HG03432 (cell line): ENCODE data around the gene GDF2.

ENCODE experiments used
- ATAC-seq: cut with Tn5 transposase; IDR thresholded peaks from one replicate; pipeline ENCODE4 v1.9.1; 2021; ENCODE audit warnings: mild to moderate bottlenecking, moderate library complexity; ENCODE audit not compliant: unreplicated experiment

GDF2 gene

DNA sequence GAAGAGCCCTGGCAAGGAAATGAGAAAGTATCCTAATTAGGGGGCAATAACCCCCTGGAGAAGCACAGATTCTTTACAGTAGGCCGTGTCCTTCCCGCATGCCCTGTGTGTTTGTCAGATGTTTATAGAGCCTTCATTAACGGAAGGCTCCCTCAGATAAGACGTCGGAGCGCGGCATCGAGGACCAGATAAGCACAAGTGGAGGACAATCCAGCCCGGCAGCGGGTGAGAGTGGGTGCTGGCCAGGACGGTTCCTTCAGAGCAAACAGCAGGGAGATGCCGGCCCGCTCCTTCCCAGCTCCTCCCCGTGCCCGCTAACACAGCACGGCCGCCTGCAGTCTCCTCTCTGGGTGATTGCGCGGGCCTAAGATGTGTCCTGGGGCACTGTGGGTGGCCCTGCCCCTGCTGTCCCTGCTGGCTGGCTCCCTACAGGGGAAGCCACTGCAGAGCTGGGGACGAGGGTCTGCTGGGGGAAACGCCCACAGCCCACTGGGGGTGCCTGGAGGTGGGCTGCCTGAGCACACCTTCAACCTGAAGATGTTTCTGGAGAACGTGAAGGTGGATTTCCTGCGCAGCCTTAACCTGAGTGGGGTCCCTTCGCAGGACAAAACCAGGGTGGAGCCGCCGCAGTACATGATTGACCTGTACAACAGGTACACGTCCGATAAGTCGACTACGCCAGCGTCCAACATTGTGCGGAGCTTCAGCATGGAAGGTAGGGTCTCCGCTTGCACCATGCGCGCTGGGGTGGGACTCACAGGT, at the start of gene GDF2:
TSS of gene GDF2 (plus strand) at position 155 of the 762 bp plus-strand sequence. CDS start at position 370, 215 bp downstream.
- no peak for ATAC-seq

DNA sequence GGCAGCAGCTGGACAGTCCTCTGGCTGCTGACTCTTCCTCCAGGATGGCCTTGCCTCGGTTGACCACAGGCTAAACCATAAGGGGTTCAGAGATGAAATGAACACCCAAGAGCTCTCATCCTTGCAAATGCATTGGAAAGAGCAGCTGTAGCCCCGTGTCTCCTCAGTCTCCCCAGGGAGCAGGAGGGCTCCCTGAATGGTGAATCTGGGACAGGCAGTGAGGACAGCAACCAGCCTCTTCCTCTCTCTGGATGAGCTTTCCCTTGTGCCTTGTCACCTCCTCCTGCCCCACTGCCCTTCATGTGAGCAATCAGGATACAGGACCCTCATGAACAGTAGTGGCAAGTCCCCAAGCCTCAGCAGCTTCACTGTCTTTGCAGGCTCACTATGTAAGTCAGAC, 46.2 kb upstream of the GDF2 start:
- ATAC-seq: no peak

DNA sequence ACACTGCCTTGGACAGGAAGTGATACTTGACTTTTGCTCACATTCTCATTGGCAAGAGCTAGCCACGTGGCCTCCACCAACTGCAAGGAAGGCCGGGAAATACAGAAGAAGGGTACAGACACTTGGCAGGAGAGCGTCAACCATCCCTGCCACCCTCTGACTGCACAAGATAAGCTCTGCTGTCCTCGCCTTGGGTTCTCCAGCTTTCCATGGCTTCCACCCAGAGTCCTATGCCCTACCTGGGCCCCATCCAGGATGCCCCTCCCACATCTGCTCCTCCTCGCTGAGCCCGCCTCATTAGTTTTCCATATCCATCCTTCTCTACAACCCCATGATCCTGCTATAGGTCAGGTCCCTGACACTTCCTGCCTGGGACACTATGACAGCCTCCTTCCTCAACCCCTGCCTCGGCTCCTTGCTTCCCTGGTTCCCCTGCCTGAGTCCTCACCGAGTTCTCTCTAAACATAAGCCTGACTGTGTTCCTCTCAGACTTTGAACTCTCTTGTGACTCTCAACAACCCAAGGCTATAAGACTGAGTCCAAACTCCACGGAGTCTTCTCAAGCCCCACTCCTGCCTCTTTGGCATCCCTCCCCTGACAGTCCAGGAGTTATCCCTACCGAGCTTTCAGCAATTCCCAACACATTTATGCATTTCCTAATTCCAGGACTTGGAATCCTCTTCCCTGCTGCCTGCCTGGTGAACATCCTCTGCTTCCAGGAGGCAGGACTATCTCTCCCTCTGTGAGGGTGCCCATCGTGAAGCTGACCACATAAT, 45.5 kb upstream of the GDF2 start:
- no peak for ATAC-seq

DNA sequence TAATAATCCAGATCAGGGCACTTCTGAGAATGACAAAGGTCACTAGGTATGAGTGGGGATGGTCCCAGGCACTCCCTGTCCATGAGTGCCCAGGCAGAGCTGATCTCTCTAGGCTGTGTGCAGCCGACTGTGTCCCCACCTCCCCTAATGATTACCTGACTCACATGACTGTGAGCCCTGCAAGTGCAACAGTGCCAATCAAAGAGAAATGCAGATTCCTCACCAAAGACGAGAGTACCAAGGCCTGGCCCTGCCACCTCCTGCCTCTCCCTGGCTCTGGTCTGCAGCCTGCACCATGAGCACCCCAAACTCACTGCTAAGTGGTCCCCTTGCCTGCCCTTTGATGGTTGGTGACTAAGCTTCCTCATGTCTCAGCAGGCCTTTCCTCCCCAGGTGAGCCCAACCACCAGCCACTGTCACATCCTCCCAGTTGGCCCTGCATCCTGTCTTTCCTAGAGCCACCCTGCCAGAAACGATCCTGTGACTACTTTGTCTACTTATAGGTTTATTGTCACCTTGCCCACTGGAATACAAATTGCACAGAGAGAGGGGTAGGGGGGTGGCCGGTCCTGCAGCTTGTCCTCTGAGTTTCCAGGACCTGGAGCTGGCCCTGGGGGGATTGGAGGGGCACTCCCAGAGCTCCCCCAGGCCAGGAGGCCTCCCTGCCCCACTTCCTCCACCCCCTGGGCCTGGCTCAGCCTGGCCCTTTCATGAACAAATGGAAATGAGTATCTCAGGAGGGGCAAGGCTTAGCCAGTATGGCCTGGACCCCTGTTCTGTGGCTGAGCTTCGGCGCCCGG, 44.7 kb upstream of the GDF2 start:
- no peak for ATAC-seq

DNA sequence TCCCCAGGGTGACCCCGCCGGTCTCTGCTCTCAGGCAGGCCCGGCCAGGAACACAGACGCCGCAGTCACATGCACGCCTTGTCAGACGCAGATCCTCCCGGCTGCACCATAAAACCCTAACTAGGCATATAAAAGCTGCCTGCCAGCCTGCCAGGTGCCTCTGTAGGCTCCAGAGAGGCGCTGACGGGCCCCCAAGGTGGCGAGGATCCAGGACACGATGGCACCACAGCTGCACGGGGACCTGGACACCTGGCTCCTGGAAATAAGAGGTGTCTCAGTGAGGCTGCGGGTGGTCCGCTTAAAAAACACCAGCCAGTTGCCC, 44.1 kb upstream of the GDF2 start:
- no peak for ATAC-seq

- ATAC-seq: no peak
Measured at GRCh38 chr10:47278720-47279119, 43.5 kb upstream of the GDF2 start.

GRCh38 chr10:47279276-47279675, 43.0 kb upstream of the GDF2 start:
- ATAC-seq: no peak

DNA sequence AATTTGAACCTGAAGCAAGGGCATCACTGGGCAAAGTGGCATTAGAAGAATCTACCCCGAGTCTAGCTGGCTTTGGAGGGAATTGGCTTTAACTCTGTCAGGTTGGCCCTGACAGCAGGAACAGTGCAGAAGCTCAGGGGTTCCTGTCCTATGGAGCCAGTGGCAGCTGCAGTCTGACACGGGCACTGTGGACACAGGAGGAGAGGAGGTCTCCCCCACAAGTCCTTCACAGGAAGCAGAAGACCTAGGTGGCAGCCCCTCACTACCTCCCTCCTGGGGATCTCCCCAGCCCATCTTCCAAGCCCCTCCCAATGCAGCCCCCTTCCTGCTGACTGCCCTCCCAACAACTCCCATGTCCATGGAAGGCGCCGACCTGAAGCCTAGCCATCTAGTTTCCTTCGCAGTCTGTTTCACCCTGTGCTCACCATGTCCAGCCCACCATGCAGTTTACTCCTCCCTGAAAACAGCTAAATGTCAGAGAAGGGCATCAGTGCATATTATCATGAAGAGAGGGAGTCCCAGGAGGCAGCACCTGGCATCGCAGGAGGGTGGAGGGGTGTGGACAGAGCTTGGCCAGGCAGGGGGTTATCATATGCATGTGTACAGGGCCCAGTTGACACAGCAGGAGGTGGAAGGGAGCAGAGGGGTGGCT, 40.1 kb upstream of the GDF2 start:
- no peak for ATAC-seq

GRCh38 chr10:47282657-47283018, 39.6 kb upstream of the GDF2 start:
- no peak for ATAC-seq

GRCh38 chr10:47283101-47283630, 39.1 kb upstream of the GDF2 start:
- no peak for ATAC-seq

- no peak for ATAC-seq
Measured at GRCh38 chr10:47283848-47284247, 38.4 kb upstream of the GDF2 start.

GRCh38 chr10:47285381-47286115, 36.7 kb upstream of the GDF2 start:
- ATAC-seq: no peak

DNA sequence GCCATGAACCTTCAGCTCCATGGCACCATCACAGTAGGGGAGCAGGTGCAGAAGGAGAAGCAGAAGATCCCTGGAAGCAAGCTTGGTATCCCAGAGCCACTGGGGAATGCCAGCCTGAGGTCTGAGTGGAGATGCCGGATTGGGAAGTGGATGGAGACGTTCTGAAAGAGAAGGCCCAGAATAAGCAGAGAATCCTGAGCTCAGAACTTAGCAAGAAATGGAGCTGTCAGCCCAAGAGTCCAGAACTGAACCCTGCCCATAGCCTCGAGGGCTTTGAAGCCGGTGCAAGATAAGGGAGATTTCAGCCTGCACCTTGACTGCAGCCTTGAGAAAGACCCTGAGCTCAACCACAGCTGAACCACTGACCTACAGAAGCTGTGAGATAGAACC, 36.1 kb upstream of the GDF2 start:
- no peak for ATAC-seq

DNA sequence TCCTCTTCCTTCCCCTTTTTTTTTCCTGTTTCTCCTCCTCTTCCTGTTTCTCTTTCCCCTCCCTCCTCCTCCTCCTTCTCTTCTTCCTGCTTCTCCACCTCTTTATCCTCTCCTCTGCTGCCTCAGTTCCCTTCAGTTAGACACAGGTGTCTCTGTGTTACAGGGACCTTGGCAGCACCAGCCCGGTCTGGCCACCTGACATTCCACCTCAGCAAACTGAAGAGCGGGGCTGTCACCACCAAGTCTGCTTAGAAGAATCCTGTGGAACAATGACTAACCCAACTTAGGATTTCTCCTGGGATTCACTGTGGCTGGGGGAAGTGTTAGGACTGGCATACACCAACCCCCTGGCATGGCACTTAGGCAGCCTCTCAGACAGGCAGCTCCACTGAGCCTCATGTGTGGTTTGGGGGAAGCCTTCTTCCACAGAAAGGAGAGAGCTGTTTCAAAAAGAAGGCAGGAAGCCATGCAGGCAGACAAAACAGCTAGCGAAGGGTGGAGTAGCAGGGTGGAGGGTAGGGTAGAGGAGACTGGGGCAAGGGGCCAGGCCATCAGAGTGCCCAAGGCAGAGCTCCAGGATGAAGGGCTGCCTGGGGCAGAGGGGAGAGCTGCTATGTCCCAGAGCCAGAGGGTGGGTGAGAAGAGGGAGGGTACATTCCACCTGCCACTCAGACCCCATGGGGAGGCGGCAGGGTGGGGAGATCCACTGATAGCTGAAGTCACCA, 35.5 kb upstream of the GDF2 start:
- no peak for ATAC-seq

GRCh38 chr10:47287365-47287802, 34.9 kb upstream of the GDF2 start:
- no peak for ATAC-seq

DNA sequence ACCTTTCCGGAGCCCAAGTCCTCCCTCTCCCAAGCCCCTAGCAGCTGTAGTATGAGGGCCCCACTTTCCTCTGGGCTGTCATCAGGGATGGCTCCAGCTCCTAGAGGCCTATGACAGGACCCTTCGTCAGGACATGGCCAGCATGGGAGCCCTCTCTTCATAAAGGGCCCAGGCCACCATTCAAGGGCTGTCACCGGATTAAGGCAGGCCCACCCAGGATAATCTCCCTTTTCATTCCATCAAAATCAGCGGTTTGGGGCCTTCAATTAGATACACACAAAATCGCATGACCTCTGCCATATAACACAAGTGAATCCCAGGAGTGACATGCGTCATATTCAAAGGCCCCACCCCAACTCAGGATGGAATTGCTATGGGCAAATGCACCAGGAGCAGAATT, 34.4 kb upstream of the GDF2 start:
- no peak for ATAC-seq

GRCh38 chr10:47288236-47288635, 34.0 kb upstream of the GDF2 start:
- ATAC-seq: no peak

DNA sequence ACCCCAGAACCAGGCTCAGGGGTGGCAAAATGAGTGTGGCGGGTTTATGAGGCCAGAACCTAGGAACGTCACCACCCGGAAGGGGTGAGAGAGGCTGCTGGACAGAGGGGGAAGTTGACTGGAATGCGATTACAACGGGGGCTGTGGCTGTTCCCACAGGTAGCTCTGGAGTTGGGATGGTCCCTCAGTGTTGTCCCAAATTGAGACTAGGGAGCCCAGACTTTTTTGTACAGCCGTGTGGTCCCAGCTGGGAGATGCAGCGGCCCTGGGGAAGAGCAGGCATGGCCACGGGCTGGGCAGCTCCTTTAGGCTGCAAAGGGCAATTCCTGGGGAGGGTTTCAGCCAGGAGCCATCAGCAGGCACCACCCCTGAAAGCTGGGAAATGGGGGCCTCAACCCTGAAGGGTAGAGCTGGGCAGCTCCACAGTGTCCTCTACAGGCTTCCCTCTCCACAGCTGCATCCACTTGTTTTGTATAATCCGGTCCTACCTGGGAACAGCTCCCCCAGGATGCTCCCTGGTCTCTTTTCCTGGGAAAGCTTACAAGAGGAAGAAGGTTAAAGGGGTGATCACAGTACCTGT, 33.2 kb upstream of the GDF2 start:
- ATAC-seq: no peak

DNA sequence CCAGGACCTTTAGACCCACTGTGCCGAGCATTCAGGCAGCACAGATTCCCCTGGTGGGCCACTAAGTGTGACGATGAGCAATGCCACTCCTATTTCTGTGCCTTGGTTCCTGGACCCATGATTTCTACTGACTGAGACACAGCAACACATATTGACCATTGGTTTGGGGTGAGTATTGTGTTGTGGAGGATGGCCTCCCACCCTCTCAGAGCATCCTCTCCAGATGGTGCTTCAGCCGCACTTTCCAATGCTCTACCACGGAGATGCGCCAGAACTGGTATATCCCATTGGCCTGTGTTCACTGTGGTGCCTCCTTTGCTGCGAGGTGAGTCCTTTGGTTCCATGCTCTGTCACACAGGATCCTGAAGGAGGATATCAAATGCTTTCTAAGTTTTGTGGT, 32.3 kb upstream of the GDF2 start:
- ATAC-seq: no peak
